NCI-H2196 treated with DMSO at 0.1 percent for 48 hours (cell line): ENCODE data around the gene HSD17B14.

Experiments used
- DNase-seq: peaks from one replicate; lab custom pipeline; 2025; ENCODE audit not compliant: unreplicated experiment; lab: John Stamatoyannopoulos, UW

Gene HSD17B14

GRCh38 chr19:48830965-48831364, 5.3 kb downstream of the HSD17B14 start:
- DNase-seq = no peak

- DNase-seq = no peak
Measured at GRCh38 chr19:48830088-48830487, 6.2 kb downstream of the HSD17B14 start.

- no peak for DNase-seq
Measured at GRCh38 chr19:48826606-48827020, 9.7 kb downstream of the HSD17B14 start.

GRCh38 chr19:48822514-48822913, 13.8 kb downstream of the HSD17B14 start:
- DNase-seq = no peak

GRCh38 chr19:48821633-48822032, 14.7 kb downstream of the HSD17B14 start:
- DNase-seq = no peak

GRCh38 chr19:48819366-48819816, 16.9 kb downstream of the HSD17B14 start:
- DNase-seq = peak; percentile 96

- DNase-seq = peak; percentile 88
Measured at GRCh38 chr19:48818234-48818820, 18.0 kb downstream of the HSD17B14 start.

GRCh38 chr19:48817585-48818124, 18.6 kb downstream of the HSD17B14 start:
- DNase-seq = no peak

- no peak for DNase-seq
Measured at GRCh38 chr19:48815870-48816501, 20.3 kb downstream of the HSD17B14 start.

GRCh38 chr19:48814895-48815294, 21.4 kb downstream of the HSD17B14 start:
- DNase-seq = no peak

DNA sequence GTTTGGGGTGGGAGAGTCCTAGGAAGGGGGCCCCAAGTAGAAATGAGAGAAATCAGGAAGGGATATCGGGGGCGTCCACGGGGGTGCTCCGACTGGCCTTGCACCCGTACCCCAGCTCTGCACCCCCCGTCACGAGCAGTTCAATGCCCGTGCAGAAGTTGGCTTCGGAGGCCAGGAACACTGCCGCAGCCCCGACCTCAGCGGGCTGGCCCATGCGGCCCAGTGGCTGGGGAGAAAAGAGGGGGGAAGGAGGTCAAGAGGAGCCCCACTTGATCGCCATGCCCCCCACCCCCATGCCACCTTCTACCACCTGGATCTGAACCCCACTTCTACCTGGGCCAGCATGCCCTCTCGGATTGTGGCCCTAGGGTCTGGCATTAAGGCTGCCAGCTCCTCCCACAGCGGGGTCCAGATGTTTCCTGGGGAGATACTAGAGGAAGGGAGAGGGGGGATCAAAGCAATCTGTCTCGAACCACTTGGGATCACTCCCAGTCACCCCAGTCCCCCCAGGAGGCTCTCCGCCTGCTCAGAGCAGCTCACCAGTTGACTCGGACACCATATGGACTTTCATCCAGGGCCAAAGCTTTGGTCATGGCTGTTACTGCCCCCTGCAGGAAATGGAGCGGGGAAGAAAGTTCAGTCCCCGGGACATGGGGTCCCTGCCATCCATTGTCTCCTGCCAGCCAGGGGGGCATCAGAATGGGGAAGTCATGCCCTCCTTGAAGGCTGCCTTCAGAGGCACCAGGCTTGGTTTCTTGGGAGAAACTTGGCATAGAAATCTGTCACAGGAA, 23.0 kb downstream of the HSD17B14 start:
- no peak for DNase-seq

GRCh38 chr19:48812094-48812929, 24.0 kb downstream of the HSD17B14 start:
- peak; percentile 82 for DNase-seq

DNA sequence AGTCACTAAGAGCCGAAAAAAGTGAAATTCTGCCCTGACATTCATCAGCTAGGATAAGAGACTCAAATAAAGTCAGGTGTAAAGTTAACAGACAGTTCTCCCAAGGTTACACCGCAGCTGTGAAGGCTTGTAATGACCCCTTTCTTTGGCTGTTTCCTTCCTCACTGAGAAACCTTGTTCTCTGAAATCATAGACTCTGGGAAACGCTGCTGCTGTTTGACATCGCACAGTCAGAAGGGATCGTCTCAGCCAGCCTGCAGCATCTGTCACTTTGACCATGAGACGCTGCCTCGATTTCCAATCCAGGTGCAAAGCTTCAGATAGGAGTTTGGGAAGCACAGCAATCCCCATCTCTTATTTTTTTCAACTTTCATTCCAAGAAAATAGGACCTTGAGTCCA, 26.1 kb downstream of the HSD17B14 start:
- no peak for DNase-seq

DNA sequence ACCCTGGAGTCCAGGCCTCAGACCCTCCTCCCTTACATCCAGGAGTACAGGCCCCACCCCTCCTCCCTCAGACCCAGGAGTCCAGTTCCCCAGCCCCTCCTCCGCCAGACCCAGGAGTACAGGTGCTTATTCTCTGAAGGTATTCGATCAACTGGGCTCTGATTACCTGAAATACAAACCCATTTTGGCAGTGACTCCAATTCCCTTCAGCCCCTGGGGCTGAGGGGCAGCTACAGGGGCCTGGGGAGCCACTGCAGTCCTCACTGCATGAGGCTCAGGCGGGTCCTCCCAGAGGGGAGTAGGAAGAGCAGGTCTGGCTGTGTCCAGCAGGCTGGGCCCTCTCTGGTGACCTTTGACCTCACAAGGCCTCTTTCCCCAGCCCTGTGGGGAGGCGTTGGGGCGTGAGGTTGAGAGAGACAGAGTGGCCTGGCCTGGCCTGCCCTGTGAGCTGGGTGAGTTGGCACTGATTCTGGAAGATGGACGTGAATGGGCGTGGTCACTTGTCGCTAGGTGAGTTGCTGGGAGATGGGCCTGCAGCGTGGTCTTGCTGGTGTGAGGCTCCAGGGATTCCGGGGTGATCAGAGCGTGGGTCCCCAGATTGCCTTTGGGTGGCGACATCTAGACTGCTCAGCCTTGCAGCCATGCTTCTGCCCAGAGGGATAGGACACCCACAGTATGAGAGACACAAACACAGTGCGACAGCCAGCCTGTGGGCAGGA, 28.5 kb downstream of the HSD17B14 start:
- DNase-seq = no peak

GRCh38 chr19:48806818-48807589, 29.3 kb downstream of the HSD17B14 start:
- no peak for DNase-seq

GRCh38 chr19:48806518-48806817, 29.8 kb downstream of the HSD17B14 start:
- DNase-seq = no peak

DNA sequence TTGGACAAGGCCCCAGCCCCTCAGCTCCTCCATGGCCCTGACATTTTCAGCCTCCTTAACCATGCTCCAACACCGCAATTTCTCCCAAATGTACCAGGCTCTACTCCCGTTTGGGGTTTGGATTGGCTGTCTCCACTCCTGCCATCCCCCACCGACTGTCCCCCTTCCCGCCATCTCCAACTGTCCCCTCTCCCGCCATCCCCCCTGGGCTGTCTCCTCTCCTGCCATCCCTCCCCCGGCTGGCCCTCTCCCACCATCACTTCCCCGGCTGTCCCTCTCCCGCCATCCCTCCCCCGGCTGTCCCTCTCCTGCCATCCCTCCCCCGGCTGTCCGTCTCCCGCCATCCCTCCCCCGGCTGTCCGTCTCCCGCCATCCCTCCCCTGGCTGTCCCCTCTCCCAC, 30.8 kb downstream of the HSD17B14 start:
- no peak for DNase-seq

DNA sequence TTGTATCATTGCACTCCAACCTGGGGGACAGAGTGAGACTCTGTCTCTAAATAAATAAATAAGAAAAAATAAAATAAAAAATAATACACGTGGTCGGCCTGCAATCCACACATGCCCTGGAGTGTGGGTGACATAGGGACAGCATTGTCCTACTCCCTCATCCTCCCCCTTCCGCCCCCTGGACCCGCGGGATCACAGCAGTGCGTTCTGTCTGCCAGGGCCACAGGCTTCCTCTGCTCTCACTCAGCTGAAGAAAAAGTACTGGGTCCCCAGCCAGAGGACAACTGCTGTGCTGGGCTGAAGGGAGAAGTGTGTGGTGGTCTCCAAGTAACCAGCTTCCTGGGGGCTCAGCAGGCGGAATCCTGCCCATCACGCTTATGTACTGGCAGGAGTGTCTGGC, 31.8 kb downstream of the HSD17B14 start:
- no peak for DNase-seq

GRCh38 chr19:48802623-48803022, 33.7 kb downstream of the HSD17B14 start:
- no peak for DNase-seq
